22Rv1 (cell line): ENCODE data around the gene ZNF71.

ENCODE experiments used
- H3K27ac ChIP-seq: fragments of 450-650 bp; 2 replicates; pipeline ENCODE4 v1.5.1; 2017
- CTCF ChIP-seq: fragments of 450-650 bp; IDR thresholded peaks from 2 replicates; pipeline ENCODE4 v1.5.1; 2017; ENCODE audit warnings: mild to moderate bottlenecking
- ZFX ChIP-seq: fragments of 450-650 bp; IDR thresholded peaks from 2 replicates; pipeline ENCODE4 v1.6.1; 2017; ENCODE audit warnings: antibody characterized with exemption, borderline replicate concordance

The ZNF71 gene

GRCh38 chr19:56622374-56622773 lies 27.3 kb downstream of the ZNF71 start:
- no peak overlapping the region for H3K27ac ChIP-seq
- TF ChIP-seq CTCF: no peak
- no peak for TF ChIP-seq ZFX

- TF ChIP-seq ZFX (no peak), CTCF (no peak)
- H3K27ac ChIP-seq: no peak overlapping the region
Measured at GRCh38 chr19:56623006-56623405, 27.9 kb downstream of the ZNF71 start.

GRCh38 chr19:56625708-56626107 lies 30.6 kb downstream of the ZNF71 start:
- TF ChIP-seq ZFX: no peak
- TF ChIP-seq CTCF: no peak
- H3K27ac ChIP-seq: no peak overlapping the region

GRCh38 chr19:56633021-56633420 lies 37.9 kb downstream of the ZNF71 start:
- TF ChIP-seq CTCF: no peak
- TF ChIP-seq ZFX: no peak
- H3K27ac ChIP-seq: no peak overlapping the region

DNA sequence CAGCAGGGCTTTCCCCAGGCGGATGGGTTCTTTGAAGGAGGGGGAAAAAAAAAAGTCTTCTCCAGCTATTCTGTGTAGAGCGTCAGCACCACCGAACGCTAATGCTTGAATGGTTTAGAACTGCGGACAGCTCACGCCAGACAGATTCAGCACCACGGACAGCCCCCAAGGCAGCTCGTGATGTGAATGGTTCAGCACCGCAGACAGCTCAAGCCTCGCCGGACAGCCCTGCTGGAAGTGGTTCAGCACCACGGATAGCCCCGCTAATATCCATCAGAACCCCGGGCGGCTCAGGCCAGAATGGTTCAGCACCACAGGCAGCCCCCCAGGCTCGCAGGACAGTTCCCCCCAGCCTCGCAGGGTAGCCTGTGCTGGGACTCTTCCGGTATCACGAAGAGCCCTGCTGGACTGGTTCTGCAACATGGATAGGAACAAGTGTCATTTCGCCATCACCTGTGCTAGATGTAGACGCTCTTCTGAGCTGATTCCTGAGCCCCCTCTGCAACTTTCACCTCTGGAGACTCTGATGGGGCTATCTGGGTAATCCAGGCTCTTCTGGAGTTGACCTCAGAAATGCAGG lies 43.0 kb downstream of the ZNF71 start:
- TF ChIP-seq CTCF (no peak), ZFX (no peak)
- no peak overlapping the region for H3K27ac ChIP-seq

DNA sequence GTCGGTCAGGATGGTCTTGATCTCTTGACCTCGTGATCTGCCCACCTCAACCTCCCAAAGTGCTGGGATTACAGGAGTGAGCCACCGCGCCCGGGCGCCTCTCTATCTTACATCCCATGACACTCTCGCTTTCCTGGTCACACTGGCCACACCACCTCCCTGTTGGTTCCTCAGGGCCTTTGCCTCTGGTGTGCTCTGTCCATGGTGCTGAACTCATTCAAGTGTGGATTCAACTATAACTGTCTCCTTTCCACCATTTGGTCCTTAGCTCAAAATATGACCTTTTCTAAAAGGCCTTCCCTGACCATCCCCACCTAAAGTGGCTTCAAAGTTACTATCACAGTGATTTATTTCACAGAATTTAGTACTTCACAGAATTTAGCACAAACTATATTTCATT lies 44.1 kb downstream of the ZNF71 start:
- TF ChIP-seq ZFX: no peak
- TF ChIP-seq CTCF: no peak
- no peak overlapping the region for H3K27ac ChIP-seq

GRCh38 chr19:56642711-56643459 lies 47.8 kb downstream of the ZNF71 start, which contains the start of gene SMIM17:
TSS of gene SMIM17 (plus strand) at chr19:56643159. CDS start at chr19:56645668, 2,509 bp downstream.
- H3K27ac ChIP-seq: no peak within 1 kb of the TSS
- TF ChIP-seq CTCF (no peak), ZFX (no peak)
